Stimulated activated CD8-positive, alpha-beta memory T cell treated with anti-CD3 and anti-CD28 coated beads, Interleukin-4, amount 100 ng/mL, for 48 hours (primary cell): ENCODE measurements around the gene ZP1.
"Not testable (repeated sequence)": the region's sequence is repeated elsewhere in the genome, so short reads cannot be mapped to it uniquely, and the experiment has no call there.

Experiments used
- DNase-seq: peaks from one replicate; pipeline ENCODE4 v3.0.0-alpha.2; 2020

The ZP1 gene, protein sequence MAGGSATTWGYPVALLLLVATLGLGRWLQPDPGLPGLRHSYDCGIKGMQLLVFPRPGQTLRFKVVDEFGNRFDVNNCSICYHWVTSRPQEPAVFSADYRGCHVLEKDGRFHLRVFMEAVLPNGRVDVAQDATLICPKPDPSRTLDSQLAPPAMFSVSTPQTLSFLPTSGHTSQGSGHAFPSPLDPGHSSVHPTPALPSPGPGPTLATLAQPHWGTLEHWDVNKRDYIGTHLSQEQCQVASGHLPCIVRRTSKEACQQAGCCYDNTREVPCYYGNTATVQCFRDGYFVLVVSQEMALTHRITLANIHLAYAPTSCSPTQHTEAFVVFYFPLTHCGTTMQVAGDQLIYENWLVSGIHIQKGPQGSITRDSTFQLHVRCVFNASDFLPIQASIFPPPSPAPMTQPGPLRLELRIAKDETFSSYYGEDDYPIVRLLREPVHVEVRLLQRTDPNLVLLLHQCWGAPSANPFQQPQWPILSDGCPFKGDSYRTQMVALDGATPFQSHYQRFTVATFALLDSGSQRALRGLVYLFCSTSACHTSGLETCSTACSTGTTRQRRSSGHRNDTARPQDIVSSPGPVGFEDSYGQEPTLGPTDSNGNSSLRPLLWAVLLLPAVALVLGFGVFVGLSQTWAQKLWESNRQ

DNA sequence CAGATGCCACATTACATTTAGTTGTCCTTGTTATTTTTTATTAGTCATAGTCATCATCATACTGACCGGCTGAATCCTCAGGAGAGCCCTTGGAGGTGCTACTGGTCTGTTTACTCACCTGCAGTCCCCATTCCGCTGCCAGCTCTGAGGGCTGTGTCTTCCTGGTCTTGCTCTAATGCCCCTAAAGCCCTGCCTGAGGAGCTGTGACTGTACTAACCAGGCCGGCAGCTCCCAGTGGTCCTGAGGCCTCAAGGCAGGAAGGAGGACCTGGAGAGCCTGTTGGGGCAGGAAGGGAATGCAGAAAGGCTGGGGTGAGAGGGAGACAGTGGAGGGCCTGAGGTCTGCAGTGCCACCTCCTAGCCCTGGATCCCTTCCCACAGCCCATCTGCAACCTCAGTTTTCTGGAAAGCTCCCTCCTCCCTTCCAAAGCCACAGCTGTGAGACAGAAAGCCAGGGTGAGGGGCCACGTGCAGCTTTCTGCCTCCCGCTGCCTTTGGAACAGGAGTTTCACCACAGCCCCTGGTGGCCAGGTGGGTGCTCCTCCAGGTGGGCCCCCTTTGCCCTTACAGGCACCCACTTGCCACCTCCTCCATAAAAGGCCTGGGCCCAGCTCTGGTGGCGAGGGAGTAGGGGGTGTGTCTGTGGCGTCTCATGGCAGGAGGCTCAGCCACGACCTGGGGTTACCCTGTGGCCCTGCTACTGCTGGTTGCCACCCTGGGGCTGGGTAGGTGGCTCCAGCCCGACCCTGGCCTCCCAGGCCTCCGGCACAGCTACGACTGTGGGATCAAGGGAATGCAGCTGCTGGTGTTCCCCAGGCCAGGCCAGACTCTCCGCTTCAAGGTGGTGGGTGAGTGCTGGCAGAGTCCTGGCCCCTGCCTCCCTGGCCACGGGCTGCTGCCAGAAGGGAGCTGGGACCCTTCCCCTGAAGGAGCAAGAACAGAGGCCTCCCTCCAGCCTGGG, at the start of gene ZP1:
Gene ZP1, plus strand, starts transcription at position 632 of the 960 bp plus-strand sequence. Its CDS starts 20 bp downstream, at position 652.
- DNase-seq, result no peak

DNA sequence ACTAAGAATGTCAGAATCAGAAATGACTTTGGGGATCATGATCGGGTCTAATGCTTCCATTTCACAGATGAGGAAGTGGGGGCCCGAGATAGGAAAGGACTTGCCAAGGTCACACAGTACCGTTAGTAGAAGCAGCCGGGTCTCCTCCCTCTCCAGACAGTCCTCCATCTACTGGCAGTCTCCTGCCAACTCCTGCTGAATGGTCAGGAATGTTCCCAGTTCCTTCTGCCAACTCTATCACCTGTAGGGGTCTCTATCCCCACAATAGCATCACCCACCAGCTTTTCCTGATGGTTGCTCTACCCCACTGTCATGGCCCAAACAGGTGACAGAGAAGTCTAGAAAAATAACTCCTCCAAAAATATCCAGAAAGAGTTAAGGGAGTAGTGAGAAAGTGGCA, 49.3 kb upstream of the ZP1 start:
- no peak for DNase-seq

DNA sequence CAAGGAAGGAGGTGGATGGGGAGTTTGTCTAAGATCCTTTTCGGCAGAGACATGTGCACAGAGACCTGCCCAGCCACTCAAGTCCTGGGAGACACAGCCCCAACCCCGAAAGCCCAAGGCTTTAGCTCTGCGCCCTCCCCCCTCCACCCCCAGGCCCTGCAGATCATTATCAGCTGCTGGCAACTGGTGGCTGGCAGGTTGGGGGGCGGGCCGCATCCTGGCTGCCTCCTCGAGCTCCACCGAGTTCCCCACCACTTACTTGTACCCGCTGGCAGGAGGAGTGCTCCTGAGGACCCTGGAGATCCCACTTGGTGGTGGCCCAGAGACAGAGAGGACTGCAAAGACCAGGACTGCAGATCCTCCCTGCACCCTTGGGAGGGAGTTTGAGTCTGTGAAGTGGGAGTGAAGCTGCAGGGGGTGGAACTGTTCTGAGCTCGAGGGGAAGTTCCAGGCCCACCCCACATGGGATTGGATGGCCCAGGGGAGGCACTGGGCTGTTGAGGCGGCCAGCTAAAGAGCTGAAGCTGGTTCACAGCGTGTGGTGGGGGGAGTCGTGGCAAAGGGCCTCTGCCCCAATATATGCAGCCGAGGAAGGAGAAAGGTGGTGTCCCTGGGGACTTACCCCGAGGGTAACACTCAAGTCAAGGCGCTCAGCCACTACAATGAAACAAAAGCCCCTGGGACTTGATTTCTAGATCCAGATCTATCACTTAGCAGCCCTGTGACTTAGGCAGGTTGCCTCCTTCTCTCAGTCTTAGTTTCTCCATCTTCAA, 45.3 kb upstream of the ZP1 start:
- DNase-seq, result no peak

DNA sequence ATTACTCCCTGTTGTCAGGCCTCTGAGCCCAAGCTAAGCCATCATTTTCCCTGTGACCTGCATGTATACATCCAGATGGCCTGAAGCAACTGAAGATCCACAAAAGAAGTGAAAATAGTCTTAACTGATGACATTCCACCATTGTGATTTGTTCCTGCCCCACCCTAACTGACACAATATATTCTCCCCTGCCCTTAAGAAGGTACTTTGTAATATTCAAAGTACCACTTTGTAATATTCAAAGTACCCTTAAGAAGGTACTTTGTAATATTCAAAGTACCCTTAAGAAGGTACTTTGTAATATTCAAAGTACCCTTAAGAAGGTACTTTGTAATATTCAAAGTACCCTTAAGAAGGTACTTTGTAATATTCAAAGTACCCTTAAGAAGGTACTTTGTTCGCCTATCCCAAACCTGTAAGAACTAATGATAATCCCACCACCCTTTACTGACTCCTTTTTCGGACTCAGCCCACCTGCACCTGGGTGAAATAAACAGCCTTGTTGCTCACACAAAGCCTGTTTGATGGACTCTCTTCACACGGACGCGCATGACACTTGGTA, 43.5 kb upstream of the ZP1 start:
- DNase-seq, result not testable (repeated sequence)

GRCh38 chr11:60825118-60825517, 42.2 kb upstream of the ZP1 start:
- DNase-seq, result no peak

GRCh38 chr11:60825790-60826189, 41.6 kb upstream of the ZP1 start:
- DNase-seq, result no peak

DNA sequence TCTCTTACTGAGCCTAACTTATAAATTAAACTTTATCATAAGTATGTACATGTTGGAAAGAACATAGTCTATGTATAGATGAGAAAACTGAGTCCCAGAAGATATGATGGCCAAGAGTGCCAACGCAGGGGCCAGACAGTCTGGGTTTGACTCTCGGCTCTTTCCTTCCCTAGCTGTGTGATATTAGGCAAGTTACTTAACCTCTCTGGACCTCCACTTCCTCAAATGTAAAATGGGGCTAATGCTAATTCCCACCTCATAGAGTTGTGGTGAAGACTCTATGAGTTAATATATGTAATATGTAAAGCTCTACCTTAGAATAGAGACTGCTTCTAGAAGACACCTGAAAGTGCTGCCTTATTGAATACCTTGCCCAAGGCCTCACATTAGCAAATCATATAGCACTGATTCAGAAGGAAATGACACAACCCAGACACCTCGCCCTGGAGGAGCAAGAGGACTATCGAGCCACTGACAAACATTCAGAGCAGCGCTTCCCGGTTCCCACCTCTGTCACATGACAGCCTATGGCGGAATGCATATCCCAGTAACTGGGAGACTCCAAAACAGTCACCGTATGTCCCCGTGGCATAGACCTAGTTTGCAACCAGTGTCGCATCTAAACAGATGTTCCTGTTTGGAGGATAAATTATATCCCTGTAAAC, 36.7 kb upstream of the ZP1 start:
- no peak for DNase-seq

DNA sequence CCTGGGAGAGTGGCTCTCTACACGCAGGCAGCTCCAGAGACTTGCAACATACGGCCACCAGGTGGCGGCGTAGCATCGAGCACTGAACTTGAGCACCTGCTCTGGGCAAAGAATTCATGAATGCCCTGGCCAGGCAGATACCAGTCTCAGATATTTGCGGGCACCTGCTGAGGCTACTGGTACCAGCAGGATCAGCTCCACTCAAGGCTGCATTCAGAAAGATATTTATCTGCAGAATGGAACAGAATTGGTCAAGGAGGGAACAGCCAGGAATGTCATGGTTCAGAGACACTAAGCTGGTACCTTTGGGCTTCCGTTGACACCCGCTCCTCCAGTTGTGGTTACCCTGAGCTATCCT, 36.2 kb upstream of the ZP1 start:
- peak; percentile 89 for DNase-seq

- no peak for DNase-seq
These were observed 35.8 kb upstream of the ZP1 start for GRCh38 chr11:60831501-60832079.

DNA sequence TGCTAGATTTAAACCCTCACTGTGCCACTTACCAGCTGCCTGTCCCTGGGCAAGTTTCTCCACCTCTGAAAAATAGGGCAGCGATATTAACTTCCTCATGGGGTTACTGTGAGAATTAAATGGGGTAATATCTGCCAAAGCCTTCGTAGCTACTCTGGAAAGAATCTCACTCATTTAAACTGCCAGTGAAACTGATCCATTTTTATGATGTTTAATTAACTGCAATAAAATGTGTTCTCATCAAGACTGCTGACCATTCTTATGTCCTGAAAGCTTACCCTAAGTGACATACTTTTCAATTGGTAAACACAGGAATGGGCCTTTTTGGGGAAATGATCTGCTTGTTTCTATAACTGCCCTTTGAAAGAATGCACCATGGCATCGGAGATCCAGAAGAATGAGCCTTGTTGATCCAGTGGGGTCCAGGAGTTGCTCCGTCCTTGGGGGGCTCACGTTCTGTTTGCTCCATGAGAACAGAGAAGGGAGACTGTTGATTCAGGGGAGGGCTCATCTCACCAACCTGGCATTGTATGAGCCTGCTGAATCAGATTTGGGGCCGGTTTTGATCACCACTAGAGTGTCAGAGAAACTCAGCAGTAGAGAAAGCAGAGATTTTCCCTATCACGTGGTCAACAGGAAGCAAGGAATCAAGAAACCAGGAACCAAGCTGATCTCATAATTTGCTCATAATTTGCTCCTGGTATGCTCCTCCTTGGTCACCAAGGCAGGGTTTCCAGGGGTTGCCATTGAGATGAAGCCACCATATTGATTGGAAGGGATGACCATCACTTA, 32.4 kb upstream of the ZP1 start:
- no peak for DNase-seq

DNA sequence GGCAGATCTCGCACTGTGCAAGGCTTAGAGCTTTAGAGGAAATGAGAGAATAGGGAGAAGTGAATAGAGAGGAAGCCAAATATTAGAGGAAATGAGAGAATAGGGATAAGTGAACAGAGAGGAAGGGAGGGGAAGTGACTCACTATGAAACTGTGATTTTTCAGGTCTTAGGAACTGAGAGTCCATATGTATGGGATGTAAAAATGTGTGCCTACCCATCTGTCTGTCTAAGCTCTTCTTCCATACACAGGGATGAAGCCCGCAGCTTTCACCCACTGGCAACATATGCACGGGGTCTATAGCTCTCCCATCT, 31.9 kb upstream of the ZP1 start:
- no peak for DNase-seq

GRCh38 chr11:60836866-60837515, 30.4 kb upstream of the ZP1 start:
- no peak for DNase-seq

DNA sequence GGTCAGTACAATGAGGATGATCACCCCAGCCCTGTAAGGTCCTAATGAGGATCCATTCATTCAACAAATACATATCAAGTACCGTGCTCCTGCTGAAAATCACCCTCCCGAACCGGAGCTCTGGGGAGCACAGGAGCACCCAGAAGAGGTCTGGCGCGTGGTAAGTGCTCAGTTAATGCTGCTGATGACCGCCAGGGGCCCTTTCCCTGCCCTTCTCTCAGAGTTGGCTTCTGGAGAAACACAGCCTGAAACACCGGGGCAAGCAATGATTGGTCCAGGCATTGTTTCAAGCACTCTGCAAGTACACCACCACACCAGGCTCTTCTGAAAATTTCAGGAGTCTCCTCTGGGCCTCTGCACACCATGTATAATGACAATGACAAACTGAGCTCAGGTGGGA, 29.2 kb upstream of the ZP1 start:
- no peak for DNase-seq

DNA sequence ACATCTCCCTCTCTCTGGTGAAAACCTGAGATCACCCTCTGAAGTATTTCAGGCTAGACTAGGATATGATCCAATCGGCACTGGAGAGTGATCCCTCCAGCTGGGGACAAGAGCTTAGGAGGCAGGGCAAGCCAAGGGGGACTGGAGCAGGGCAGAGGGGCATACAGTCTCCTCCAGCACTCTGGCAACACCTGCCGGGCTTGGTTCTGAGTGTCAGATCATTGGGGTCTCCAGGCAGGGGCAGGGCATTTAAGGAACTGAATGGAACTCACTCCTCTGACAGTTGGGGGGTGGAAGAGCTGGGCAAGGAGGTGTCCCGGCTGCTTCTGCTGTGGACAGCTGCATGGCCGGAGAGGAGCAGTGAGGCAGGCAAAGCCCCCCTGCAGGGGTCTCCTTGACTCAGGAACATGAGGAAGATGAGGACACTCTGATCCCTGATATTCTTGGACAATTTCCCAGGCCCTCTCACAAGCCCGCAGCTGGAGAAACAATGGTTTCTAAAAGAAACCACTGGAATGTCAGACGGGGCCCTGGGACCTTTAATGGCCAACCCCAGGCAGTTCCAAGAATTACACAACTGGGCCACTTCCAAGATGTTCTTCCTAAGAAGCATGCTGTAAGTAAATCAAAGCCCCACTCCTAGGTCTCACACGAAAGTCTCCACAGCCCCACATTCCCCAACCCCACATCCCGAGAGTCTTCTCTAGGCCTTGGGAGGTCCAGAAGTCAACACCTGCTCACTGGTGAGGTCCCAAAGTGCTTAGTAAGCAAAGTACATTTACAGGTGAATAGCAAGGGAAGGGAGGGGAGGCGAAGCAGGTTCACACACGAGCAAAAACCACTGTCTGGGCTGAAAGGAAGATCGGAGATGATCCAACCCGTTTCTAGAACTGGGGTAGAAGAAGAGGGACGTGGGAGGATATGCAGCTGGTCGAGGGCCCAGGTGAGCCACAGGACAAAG, 26.6 kb upstream of the ZP1 start:
- DNase-seq, result no peak

DNA sequence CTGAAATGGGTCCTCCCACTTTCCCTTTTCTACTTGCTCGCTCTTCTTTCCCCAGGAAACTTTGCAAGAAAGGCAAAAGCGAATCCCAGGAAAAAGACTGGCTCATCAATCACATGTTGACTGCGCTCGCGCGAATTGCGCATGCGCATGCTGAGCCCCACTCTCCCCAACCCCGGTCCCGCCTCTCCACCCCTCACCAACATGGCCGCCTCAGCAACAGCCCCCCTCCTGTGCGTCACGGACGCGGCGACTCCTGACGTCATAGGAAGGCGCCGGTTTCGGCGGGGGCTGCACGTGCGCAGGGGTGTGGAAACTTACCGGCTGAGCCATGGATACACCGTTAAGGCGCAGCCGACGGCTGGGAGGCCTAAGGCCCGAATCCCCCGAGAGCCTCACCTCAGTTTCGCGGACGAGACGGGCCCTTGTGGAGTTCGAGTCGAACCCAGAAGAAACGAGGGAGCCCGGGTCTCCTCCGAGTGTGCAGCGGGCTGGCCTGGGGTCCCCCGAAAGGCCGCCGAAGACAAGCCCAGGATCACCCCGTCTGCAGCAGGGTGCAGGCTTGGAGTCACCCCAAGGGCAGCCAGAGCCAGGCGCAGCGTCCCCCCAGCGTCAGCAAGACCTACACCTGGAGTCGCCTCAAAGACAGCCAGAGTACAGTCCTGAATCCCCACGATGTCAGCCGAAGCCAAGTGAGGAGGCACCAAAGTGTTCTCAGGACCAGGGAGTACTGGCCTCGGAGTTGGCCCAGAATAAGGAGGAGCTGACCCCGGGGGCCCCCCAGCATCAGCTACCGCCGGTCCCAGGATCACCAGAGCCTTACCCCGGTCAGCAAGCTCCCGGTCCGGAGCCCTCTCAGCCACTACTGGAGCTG, 25.3 kb upstream of the ZP1 start, which contains the start of gene CCDC86:
Gene CCDC86, plus strand, starts transcription at position 317 of the 871 bp plus-strand sequence. Its CDS starts 12 bp downstream, at position 329.
- DNase-seq, result peak; percentile 100

DNA sequence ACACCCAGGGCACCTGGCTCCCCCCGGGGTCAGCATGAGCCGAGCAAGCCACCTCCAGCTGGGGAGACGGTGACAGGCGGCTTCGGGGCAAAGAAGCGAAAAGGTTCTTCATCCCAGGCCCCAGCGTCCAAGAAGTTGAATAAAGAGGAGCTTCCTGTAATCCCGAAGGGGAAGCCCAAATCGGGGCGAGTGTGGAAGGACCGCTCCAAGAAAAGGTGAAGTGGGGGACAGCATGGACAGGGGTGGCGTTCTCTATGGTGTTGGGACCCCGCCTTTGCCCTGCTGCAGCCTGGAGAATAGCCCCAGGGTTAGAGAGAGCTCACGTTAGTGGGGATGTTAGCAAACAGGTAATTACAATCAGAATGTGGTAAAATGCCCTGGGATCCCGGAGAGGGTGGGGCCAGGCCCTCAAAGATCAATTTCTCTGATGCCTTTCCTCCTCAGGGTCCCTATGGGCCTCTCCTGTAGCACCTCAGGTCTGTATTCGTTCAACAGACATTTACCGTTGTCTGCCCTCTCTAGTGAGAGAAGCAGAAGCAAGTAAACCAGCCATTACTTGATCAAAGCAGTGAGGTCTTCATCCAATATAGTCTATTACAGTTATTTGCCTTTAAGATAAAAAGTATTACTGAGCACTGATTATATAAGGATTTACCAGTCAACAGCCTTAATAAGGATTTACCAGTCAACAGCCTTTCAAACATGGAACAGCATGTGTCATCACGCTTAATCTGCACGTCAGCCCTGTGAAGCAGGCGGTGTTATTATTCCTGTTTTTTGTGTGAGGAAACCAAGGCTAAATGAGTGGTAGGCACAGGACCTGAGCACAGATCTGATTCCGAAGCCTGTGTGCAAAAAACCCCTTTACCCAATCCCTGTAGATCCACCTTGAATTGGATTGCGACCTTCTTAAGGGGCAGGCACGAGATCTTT, 24.4 kb upstream of the ZP1 start:
- DNase-seq, result no peak
